HEK293 (cell line): ENCODE results near the gene TIMM44.

ENCODE experiments used
- CTCF ChIA-PET: fragments of 350-600 bp; formaldehyde crosslinking; extraction: SDS; loops from one replicate; lab custom pipeline; 2021; ENCODE audit warnings: antibody characterized with exemption; lab: Yijun Ruan, JAX
- POLR2A ChIA-PET: fragments of 300-600 bp; formaldehyde crosslinking; extraction: SDS; loops from one replicate; lab custom pipeline; 2020; ENCODE audit warnings: antibody characterized with exemption, inconsistent platforms; lab: Yijun Ruan, JAX
- H3K27ac ChIP-seq: fragments of 200-500 bp; sonication (Bioruptor generic); 2 replicates; pipeline ENCODE4 v1.5.1; 2014; ENCODE audit warnings: low read depth, low read length, control low read depth, inconsistent platforms; ENCODE audit errors: extremely low read depth
- H3K36me3 ChIP-seq, 2 experiments: fragments of 200-500 bp in 1 of 2; sonication (Bioruptor generic) in 1 of 2; 1 replicate in 1 of 2; 2 replicates in 1 of 2; pipeline ENCODE4 v1.5.1; 2014 to 2017; ENCODE audit warnings: inconsistent platforms in 2 of 2, low read length in 2 of 2; ENCODE audit not compliant: control insufficient read depth in 2 of 2, insufficient read depth in 1 of 2
- H3K4me1 ChIP-seq: fragments of 200-500 bp; sonication (Bioruptor generic); 2 replicates; pipeline ENCODE4 v1.5.1; 2014; ENCODE audit warnings: mild to moderate bottlenecking, low read length, inconsistent platforms; ENCODE audit not compliant: control insufficient read depth, insufficient read depth
- H3K4me3 ChIP-seq: 2 replicates; pipeline ENCODE4 v1.5.1; 2011; ENCODE audit warnings: low read depth, mild to moderate bottlenecking, control low read depth, low read length, moderate library complexity
- H3K9me3 ChIP-seq: fragments of 200-500 bp; sonication (Bioruptor generic); 2 replicates; pipeline ENCODE4 v1.5.1; 2014; ENCODE audit warnings: low read depth, low read length, inconsistent platforms; ENCODE audit not compliant: control insufficient read depth, insufficient read depth
- BCL11B ChIP-seq: fragments of 450-650 bp; formaldehyde crosslinking; IDR thresholded peaks from 2 replicates; pipeline ENCODE4 v1.5.1; 2016; ENCODE audit warnings: low read depth, missing biosample characterization, missing genetic modification characterization
- HOXA7 ChIP-seq: sonication (generic); formaldehyde crosslinking; IDR thresholded peaks from 2 replicates; pipeline ENCODE4 v1.8.1; 2022; ENCODE audit warnings: missing genetic modification reagents, borderline replicate concordance
- ZNF112 ChIP-seq: fragments of 450-650 bp; formaldehyde crosslinking; IDR thresholded peaks from 2 replicates; pipeline ENCODE4 v1.5.0; 2017; ENCODE audit warnings: missing biosample characterization, missing genetic modification characterization
- ZNF114 ChIP-seq: fragments of 450-650 bp; formaldehyde crosslinking; IDR thresholded peaks from 2 replicates; pipeline ENCODE4 v1.5.0; 2017; ENCODE audit warnings: missing biosample characterization, missing genetic modification characterization
- ZNF140 ChIP-seq: fragments of 450-650 bp; formaldehyde crosslinking; IDR thresholded peaks from 2 replicates; pipeline ENCODE4 v1.5.1; 2016; ENCODE audit warnings: missing biosample characterization, missing genetic modification characterization
- ZNF354C ChIP-seq: fragments of 450-650 bp; formaldehyde crosslinking; IDR thresholded peaks from 2 replicates; pipeline ENCODE4 v1.5.1; 2016; ENCODE audit warnings: missing biosample characterization, missing genetic modification characterization, low read depth, borderline replicate concordance
- ZNF37A ChIP-seq: fragments of 450-650 bp; IDR thresholded peaks from 2 replicates; pipeline ENCODE4 v1.5.1; 2018; ENCODE audit warnings: missing biosample characterization, missing genetic modification characterization
- ZNF423 ChIP-seq: fragments of 450-650 bp; formaldehyde crosslinking; IDR thresholded peaks from 2 replicates; pipeline ENCODE4 v1.5.1; 2016; ENCODE audit warnings: missing biosample characterization, missing genetic modification characterization
- ZNF521 ChIP-seq: fragments of 450-650 bp; formaldehyde crosslinking; IDR thresholded peaks from 2 replicates; pipeline ENCODE4 v1.5.1; 2017; ENCODE audit warnings: missing biosample characterization, mild to moderate bottlenecking, missing genetic modification characterization
- ZNF664 ChIP-seq: fragments of 450-650 bp; formaldehyde crosslinking; IDR thresholded peaks from 2 replicates; pipeline ENCODE4 v1.5.1; 2016; ENCODE audit warnings: missing biosample characterization, missing genetic modification characterization
- ZNF791 ChIP-seq: fragments of 450-650 bp; formaldehyde crosslinking; IDR thresholded peaks from 2 replicates; pipeline ENCODE4 v1.5.1; 2016; ENCODE audit warnings: missing biosample characterization, missing genetic modification characterization
- ZNF792 ChIP-seq: fragments of 450-650 bp; formaldehyde crosslinking; IDR thresholded peaks from 2 replicates; pipeline ENCODE4 v1.5.1; 2016; ENCODE audit warnings: missing biosample characterization, missing genetic modification characterization
- ZNF837 ChIP-seq: fragments of 450-650 bp; formaldehyde crosslinking; IDR thresholded peaks from 2 replicates; pipeline ENCODE4 v1.5.1; 2016; ENCODE audit warnings: missing biosample characterization, missing genetic modification characterization
- ZSCAN16 ChIP-seq: fragments of 450-650 bp; formaldehyde crosslinking; IDR thresholded peaks from 2 replicates; pipeline ENCODE4 v1.5.1; 2016; ENCODE audit warnings: missing biosample characterization, missing genetic modification characterization
- TF ChIP-seq, protein P1 (sequence below): fragments of 450-650 bp; formaldehyde crosslinking; IDR thresholded peaks from 2 replicates; pipeline ENCODE4 v1.5.1; 2016; ENCODE audit warnings: missing biosample characterization, missing genetic modification characterization, borderline replicate concordance
- TF ChIP-seq, protein P2 (sequence below): fragments of 450-650 bp; formaldehyde crosslinking; IDR thresholded peaks from 2 replicates; pipeline ENCODE4 v1.5.1; 2016; ENCODE audit warnings: missing biosample characterization, missing genetic modification characterization
- TF ChIP-seq, protein P3 (sequence below): fragments of 450-650 bp; formaldehyde crosslinking; IDR thresholded peaks from 2 replicates; pipeline ENCODE4 v1.5.1; 2016; ENCODE audit warnings: missing biosample characterization, missing genetic modification characterization
- TF ChIP-seq, protein P4 (sequence below): fragments of 450-650 bp; formaldehyde crosslinking; IDR thresholded peaks from 2 replicates; pipeline ENCODE4 v1.5.1; 2016; ENCODE audit warnings: missing biosample characterization, missing genetic modification characterization, low read depth
- TF ChIP-seq, protein P5 (sequence below): fragments of 450-650 bp; formaldehyde crosslinking; IDR thresholded peaks from 2 replicates; pipeline ENCODE4 v1.5.1; 2017; ENCODE audit warnings: missing biosample characterization, missing genetic modification characterization
- TF ChIP-seq, protein P6 (sequence below): fragments of 450-650 bp; formaldehyde crosslinking; IDR thresholded peaks from 2 replicates; pipeline ENCODE4 v1.5.1; 2016; ENCODE audit warnings: missing biosample characterization, missing genetic modification characterization

The TIMM44 gene

DNA sequence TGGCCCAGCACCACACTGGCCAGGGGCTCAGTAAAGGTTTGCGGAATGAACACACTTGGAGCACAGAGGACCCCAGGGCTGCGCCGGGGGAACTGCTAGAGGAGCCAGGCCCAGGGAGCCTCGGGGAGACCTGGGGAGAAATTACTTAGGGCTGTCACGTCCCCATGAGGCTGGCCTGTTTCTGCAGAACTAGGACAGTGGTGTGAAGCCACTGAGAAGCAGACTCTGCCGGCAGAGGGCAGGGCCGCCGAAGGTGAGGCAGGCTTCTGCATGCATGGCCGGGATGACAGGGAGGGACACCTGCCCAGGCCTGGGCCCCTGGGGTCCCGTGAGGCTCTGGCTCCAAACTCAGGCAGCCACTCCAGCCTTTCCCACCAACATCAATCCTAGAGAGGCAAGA, 35.5 kb upstream of the TIMM44 start (continued):
- TF ChIP-seq, protein P1, sequence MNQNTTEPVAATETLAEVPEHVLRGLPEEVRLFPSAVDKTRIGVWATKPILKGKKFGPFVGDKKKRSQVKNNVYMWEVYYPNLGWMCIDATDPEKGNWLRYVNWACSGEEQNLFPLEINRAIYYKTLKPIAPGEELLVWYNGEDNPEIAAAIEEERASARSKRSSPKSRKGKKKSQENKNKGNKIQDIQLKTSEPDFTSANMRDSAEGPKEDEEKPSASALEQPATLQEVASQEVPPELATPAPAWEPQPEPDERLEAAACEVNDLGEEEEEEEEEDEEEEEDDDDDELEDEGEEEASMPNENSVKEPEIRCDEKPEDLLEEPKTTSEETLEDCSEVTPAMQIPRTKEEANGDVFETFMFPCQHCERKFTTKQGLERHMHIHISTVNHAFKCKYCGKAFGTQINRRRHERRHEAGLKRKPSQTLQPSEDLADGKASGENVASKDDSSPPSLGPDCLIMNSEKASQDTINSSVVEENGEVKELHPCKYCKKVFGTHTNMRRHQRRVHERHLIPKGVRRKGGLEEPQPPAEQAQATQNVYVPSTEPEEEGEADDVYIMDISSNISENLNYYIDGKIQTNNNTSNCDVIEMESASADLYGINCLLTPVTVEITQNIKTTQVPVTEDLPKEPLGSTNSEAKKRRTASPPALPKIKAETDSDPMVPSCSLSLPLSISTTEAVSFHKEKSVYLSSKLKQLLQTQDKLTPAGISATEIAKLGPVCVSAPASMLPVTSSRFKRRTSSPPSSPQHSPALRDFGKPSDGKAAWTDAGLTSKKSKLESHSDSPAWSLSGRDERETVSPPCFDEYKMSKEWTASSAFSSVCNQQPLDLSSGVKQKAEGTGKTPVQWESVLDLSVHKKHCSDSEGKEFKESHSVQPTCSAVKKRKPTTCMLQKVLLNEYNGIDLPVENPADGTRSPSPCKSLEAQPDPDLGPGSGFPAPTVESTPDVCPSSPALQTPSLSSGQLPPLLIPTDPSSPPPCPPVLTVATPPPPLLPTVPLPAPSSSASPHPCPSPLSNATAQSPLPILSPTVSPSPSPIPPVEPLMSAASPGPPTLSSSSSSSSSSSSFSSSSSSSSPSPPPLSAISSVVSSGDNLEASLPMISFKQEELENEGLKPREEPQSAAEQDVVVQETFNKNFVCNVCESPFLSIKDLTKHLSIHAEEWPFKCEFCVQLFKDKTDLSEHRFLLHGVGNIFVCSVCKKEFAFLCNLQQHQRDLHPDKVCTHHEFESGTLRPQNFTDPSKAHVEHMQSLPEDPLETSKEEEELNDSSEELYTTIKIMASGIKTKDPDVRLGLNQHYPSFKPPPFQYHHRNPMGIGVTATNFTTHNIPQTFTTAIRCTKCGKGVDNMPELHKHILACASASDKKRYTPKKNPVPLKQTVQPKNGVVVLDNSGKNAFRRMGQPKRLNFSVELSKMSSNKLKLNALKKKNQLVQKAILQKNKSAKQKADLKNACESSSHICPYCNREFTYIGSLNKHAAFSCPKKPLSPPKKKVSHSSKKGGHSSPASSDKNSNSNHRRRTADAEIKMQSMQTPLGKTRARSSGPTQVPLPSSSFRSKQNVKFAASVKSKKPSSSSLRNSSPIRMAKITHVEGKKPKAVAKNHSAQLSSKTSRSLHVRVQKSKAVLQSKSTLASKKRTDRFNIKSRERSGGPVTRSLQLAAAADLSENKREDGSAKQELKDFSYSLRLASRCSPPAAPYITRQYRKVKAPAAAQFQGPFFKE: no peak
- TF ChIP-seq HOXA7 (no peak), ZNF114 (tag by site-specific recombination) (no peak), BCL11B (tag by site-specific recombination) (no peak), ZNF37A (no peak)
- TF ChIP-seq, protein P2, sequence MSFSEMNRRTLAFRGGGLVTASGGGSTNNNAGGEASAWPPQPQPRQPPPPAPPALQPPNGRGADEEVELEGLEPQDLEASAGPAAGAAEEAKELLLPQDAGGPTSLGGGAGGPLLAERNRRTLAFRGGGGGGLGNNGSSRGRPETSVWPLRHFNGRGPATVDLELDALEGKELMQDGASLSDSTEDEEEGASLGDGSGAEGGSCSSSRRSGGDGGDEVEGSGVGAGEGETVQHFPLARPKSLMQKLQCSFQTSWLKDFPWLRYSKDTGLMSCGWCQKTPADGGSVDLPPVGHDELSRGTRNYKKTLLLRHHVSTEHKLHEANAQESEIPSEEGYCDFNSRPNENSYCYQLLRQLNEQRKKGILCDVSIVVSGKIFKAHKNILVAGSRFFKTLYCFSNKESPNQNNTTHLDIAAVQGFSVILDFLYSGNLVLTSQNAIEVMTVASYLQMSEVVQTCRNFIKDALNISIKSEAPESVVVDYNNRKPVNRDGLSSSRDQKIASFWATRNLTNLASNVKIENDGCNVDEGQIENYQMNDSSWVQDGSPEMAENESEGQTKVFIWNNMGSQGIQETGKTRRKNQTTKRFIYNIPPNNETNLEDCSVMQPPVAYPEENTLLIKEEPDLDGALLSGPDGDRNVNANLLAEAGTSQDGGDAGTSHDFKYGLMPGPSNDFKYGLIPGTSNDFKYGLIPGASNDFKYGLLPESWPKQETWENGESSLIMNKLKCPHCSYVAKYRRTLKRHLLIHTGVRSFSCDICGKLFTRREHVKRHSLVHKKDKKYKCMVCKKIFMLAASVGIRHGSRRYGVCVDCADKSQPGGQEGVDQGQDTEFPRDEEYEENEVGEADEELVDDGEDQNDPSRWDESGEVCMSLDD (tag by site-specific recombination): no peak
- TF ChIP-seq, protein P3, sequence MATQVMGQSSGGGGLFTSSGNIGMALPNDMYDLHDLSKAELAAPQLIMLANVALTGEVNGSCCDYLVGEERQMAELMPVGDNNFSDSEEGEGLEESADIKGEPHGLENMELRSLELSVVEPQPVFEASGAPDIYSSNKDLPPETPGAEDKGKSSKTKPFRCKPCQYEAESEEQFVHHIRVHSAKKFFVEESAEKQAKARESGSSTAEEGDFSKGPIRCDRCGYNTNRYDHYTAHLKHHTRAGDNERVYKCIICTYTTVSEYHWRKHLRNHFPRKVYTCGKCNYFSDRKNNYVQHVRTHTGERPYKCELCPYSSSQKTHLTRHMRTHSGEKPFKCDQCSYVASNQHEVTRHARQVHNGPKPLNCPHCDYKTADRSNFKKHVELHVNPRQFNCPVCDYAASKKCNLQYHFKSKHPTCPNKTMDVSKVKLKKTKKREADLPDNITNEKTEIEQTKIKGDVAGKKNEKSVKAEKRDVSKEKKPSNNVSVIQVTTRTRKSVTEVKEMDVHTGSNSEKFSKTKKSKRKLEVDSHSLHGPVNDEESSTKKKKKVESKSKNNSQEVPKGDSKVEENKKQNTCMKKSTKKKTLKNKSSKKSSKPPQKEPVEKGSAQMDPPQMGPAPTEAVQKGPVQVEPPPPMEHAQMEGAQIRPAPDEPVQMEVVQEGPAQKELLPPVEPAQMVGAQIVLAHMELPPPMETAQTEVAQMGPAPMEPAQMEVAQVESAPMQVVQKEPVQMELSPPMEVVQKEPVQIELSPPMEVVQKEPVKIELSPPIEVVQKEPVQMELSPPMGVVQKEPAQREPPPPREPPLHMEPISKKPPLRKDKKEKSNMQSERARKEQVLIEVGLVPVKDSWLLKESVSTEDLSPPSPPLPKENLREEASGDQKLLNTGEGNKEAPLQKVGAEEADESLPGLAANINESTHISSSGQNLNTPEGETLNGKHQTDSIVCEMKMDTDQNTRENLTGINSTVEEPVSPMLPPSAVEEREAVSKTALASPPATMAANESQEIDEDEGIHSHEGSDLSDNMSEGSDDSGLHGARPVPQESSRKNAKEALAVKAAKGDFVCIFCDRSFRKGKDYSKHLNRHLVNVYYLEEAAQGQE (tag by site-specific recombination): no peak

DNA sequence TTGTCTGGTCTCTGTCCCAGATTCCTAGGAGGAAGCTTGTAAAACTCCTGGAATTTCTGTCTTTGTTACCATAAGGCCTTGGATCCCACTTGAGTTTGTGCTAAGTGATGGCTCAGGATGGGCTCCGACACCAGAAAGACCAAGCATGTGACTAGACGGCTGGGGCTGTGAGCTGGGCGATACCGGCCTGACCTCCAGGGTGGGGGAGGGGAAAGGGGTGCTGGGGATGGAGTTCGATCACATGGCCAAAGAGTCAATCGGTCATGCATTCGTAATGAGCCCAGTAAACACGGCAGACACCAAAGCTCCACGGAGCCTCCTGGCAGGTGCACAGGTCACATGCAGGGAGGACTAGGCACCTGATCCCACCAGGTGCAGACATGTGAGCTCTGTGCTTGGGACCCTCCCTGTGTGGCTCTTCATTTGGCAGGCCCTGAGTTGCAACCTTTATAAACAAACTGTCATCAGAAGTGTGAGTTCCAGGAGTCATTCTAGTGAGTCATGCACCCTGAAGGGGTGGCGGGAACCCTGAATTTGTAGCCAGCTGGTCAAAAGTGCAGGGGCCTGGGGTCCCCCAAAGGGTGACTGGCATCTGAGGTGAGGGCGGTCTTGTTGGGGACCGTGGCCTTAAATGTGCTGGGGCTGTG, 34.8 kb upstream of the TIMM44 start:
- POLR2A ChIA-PET: no interaction called here
- Histone ChIP-seq H3K36me3 (peaks cover 11 to 94% of the 10 kb centered on the region in 2 experiments), H3K4me1 (no peaks in the 10 kb centered on the region), H3K27ac (no peak overlapping the region), H3K9me3 (no peaks in the 10 kb centered on the region), H3K4me3 (no peak overlapping the region)
- CTCF ChIA-PET: interaction anchor here (0.6 kb wide), 1 partner anchor 136 kb away, joined by 3 read pairs; no protein-coding TSS in a partner anchor
- TF ChIP-seq ZNF792: no peak
- no peak for TF ChIP-seq ZNF112
- no peak for TF ChIP-seq ZNF140 (tag by site-specific recombination)
- no peak for TF ChIP-seq ZNF837 (tag by site-specific recombination)
- TF ChIP-seq, protein P4, sequence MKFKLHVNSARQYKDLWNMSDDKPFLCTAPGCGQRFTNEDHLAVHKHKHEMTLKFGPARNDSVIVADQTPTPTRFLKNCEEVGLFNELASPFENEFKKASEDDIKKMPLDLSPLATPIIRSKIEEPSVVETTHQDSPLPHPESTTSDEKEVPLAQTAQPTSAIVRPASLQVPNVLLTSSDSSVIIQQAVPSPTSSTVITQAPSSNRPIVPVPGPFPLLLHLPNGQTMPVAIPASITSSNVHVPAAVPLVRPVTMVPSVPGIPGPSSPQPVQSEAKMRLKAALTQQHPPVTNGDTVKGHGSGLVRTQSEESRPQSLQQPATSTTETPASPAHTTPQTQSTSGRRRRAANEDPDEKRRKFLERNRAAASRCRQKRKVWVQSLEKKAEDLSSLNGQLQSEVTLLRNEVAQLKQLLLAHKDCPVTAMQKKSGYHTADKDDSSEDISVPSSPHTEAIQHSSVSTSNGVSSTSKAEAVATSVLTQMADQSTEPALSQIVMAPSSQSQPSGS: no peak
- TF ChIP-seq, protein P5, sequence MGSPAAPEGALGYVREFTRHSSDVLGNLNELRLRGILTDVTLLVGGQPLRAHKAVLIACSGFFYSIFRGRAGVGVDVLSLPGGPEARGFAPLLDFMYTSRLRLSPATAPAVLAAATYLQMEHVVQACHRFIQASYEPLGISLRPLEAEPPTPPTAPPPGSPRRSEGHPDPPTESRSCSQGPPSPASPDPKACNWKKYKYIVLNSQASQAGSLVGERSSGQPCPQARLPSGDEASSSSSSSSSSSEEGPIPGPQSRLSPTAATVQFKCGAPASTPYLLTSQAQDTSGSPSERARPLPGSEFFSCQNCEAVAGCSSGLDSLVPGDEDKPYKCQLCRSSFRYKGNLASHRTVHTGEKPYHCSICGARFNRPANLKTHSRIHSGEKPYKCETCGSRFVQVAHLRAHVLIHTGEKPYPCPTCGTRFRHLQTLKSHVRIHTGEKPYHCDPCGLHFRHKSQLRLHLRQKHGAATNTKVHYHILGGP (tag by site-specific recombination): no peak
- no peak for TF ChIP-seq ZSCAN16 (tag by site-specific recombination)
- TF ChIP-seq, protein P6, sequence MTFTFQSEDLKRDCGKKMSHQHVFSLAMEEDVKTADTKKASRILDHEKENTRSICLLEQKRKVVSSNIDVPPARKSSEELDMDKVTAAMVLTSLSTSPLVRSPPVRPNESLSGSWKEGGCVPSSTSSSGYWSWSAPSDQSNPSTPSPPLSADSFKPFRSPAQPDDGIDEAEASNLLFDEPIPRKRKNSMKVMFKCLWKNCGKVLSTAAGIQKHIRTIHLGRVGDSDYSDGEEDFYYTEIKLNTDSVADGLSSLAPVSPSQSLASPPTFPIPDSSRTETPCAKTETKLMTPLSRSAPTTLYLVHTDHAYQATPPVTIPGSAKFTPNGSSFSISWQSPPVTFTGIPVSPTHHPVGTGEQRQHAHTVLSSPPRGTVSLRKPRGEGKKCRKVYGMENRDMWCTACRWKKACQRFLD (tag by site-specific recombination): no peak
- TF ChIP-seq ZNF664 (tag by site-specific recombination): no peak
- TF ChIP-seq ZNF423 (tag by site-specific recombination): no peak
- TF ChIP-seq HOXA7: no peak
- TF ChIP-seq ZNF521 (tag by site-specific recombination): no peak
- TF ChIP-seq ZNF354C (tag by site-specific recombination): no peak
- TF ChIP-seq ZNF791: no peak
